ENCODE data around the gene FABP6.

- TF ChIP-seq CTCF (IDR thresholded peaks at IDR 0.05): no peak
- TF ChIP-seq ZFX (IDR thresholded peaks at IDR 0.05; ENCODE audit: borderline replicate concordance): no peak
These were observed 2.6 kb downstream of the FABP6 start for GRCh38 chr5:160231783-160232342.
